ENCODE data around the gene UPK3A.
"Not testable (repeated sequence)": the region's sequence is repeated elsewhere in the genome, so short reads cannot be mapped to it uniquely, and the experiment has no call there.

The UPK3A gene

GRCh38 chr22:45285263-45286058 is 712 bp downstream of the UPK3A start:
- DNase-seq = peak; percentile 4

GRCh38 chr22:45286854-45287551 is 2.3 kb downstream of the UPK3A start:
- no peak for DNase-seq

GRCh38 chr22:45290410-45290936 is 5.7 kb downstream of the UPK3A start:
- no peak for DNase-seq

GRCh38 chr22:45291061-45291930 is 6.5 kb downstream of the UPK3A start:
- DNase-seq = no peak

- DNase-seq = no peak
These were observed 7.2 kb downstream of the UPK3A start for GRCh38 chr22:45291931-45292290.

- DNase-seq = no peak
These were observed 8.1 kb downstream of the UPK3A start for GRCh38 chr22:45292731-45293442.

- no peak for DNase-seq
These were observed 9.3 kb downstream of the UPK3A start for GRCh38 chr22:45294030-45294429.

GRCh38 chr22:45295004-45295403 is 10.3 kb downstream of the UPK3A start:
- not testable (repeated sequence) for DNase-seq

GRCh38 chr22:45295492-45295891 is 10.7 kb downstream of the UPK3A start:
- DNase-seq = no peak

- DNase-seq = no peak
These were observed 12.0 kb downstream of the UPK3A start for GRCh38 chr22:45296628-45297297.

GRCh38 chr22:45298934-45299505 is 14.3 kb downstream of the UPK3A start:
- DNase-seq = no peak

- DNase-seq = no peak
These were observed 18.0 kb downstream of the UPK3A start for GRCh38 chr22:45302751-45303150.

- DNase-seq = no peak
These were observed 18.4 kb downstream of the UPK3A start for GRCh38 chr22:45303181-45303580.

GRCh38 chr22:45304971-45305370 is 20.2 kb downstream of the UPK3A start:
- DNase-seq = no peak

GRCh38 chr22:45305456-45306075 is 20.8 kb downstream of the UPK3A start:
- no peak for DNase-seq

GRCh38 chr22:45306139-45306538 is 21.4 kb downstream of the UPK3A start:
- no peak for DNase-seq

GRCh38 chr22:45308391-45308956 is 23.7 kb downstream of the UPK3A start:
- no peak for DNase-seq

- DNase-seq = no peak
These were observed 24.2 kb downstream of the UPK3A start for GRCh38 chr22:45308957-45309421.

- DNase-seq = peak; percentile 51
These were observed 24.9 kb downstream of the UPK3A start, which contains the start of gene FAM118A for GRCh38 chr22:45309422-45310227. FAM118A (plus strand) TSS chr22:45309934; CDS start chr22:45322380, 12,446 bp downstream.

Measured in NCI-H1092 treated with DMSO at 0.1 percent for 48 hours (cell line).